HG02840 (cell line): Measurements from ENCODE around the gene MAP3K13.

ENCODE experiments used
- ATAC-seq: cut with Tn5 transposase; IDR thresholded peaks from one replicate; pipeline ENCODE4 v1.9.1; 2021; ENCODE audit warnings: mild to moderate bottlenecking, moderate library complexity, moderate number of reproducible peaks; ENCODE audit not compliant: unreplicated experiment, low FRiP score

The MAP3K13 gene

DNA sequence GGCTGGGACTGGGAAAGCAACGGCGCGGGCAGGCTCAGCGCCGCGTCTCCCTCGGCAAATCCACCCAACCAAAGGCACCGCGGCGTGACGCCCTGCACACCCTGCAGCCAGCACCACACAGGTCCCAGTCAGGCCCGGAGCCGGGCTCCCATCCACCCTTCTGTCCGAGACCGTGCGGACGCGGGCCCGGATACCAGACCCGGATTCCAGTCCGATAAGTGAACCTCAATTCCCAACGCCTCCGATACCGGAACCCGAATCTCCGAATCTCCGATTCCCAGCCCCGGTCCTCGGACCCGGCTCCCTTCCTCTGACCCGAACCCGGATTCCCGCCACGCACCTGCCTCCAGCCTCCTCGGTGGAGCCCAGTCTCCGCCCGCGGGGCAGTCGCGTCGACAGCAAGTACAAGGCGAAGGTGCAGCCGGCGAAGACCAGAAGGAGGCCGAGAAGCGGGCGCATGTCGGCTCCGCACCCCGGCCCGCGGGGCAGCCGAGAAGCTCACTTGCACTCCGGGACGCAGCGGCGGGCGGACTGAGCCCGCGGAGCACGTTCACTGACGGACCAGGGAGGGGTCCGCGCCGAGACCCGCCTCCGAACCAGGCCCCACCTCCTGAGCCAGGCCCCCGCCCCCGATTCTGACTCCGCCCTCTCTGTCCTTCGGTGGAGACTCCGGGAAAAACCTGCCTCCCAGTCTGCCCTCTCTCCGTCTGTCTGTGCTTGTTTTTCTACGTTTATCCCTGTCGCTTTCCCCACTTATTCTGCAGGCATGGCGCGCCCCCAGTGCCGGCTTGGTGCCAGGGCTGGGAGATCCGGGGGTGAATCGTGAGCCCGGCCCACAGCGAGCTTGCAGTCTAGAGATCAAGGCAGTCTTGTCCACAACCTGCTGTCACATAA lies 135.8 kb downstream of the MAP3K13 start, which contains the start of gene TMEM41A:
TMEM41A (minus strand) TSS at position 533 of the 894 bp plus-strand sequence; CDS start at position 459, 74 bp downstream.
- peak; percentile 95 for ATAC-seq

DNA sequence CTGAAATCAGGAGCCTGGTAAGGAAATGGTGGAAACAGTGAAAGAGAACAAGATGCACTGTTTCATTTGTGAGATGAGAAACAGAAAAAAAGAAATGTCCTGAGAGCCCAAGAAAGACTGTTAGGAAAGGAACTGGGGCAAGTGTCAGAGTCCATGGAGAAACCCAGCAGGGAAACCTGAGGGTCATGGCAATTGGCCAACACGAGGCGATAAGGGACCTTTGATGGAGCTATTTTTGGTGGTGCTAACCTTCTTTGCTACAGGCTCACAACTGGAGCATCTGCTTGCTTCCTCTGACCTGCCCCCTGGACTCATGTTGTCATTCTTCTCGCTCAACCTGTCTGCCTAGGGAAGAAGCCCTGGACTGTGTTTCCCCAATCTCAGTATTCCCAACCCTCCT lies 140.1 kb downstream of the MAP3K13 start:
- ATAC-seq, result no peak

DNA sequence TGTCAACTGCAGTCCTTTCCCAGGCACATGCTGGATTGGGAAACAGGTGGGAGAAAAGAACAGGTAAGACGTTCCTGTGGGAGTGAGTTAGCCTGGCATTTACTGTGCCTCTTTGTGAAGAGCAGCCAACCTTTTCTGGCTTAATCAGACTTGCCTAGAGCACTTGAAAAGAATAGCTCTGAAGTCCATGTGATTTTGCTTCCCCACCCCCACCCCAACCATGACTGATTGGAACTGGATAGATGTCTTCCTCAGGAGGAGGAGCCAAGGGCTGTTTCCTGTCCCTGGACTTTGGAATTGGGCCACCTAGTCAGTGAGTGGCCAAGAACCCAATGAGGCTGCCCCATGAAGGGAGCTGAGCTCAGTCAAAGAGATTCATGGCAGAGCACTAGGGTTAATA lies 140.6 kb downstream of the MAP3K13 start:
- no peak for ATAC-seq

DNA sequence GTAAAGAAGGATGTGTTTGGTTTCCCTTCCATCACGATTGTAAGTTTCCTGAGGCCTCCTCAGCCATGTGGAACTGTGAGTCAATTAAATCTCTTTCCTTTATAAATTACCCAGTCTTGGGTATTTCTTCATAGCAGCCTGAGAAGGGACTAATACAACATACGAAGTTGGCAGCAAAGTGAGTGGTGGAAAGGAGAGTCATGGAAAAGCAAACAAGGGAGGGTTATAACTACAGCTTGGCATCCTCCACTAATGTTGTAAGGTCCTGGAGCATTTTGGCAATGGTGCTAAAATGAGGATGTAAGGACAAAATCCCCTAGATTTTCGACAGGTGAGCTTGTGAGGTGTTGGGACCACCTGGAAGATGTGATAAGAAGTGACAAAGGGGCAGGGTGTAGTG lies 141.7 kb downstream of the MAP3K13 start:
- ATAC-seq, result no peak

DNA sequence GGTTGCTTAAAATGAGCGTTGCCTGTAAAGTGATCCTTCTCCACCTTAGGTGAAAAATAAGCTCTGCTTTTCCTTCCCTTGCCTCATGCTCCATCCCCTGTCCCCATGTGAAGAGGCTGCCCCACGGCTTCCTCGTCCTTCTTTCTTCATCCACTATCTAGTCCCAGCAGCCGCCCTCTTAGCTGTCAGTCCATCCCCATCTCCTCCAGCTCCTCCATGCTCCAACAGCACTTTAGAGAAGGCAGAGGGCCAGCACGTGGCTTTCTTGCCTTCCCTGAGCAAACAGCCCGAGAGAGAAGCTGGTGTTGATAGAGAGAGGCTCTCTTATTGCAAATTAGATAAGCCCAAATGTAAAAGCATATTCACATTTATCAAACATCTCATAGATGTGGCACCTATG lies 144.9 kb downstream of the MAP3K13 start:
- no peak for ATAC-seq

DNA sequence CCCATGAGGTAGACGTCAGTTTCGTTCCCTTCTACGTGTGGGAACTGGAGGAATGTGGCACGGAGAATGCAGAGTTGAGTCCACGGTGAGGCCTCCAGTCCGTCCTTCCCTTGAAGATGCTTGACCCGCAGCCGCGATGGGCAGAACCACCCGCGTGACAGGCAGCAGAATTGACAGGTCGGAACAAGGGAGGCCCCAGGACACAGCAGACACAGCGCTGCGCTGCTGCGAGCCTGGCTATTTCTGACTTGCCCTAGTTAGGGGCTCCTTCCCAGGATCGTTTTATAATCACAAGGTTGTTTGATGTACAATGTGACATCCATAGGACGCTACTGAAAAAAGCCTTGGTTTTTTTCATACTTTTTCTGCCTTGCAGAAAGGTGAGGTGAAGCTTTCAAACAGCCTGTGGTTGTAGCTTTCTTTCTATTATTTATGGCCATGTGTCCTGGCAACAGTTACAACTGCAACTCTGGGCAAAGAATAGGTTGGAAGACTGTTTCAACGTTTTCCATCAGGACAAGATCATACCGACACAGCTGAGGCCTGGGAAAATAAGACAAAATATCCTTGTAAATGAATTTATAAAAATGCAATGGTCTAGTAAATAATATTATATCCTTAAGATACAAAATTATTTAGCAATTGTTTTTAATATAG lies 145.5 kb downstream of the MAP3K13 start:
- no peak for ATAC-seq

DNA sequence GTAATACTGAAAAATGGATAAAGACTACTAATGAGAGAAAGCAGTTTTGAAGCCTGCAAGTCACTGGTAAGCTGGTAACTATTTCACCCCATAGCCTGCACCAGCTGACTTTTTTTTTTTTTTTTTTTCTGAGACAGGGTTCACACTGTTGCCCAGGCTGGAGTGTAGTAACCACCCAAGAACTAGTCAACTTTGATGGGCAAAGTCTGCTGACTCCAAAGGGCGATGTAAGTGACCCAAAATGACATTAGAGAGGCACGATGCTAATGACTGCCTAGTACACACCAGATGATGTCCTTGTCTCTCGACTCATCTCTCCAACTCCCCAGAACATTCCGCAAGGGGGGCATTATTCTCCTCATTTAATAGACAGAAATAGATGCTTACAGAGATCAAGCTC lies 148.8 kb downstream of the MAP3K13 start:
- ATAC-seq, result no peak

DNA sequence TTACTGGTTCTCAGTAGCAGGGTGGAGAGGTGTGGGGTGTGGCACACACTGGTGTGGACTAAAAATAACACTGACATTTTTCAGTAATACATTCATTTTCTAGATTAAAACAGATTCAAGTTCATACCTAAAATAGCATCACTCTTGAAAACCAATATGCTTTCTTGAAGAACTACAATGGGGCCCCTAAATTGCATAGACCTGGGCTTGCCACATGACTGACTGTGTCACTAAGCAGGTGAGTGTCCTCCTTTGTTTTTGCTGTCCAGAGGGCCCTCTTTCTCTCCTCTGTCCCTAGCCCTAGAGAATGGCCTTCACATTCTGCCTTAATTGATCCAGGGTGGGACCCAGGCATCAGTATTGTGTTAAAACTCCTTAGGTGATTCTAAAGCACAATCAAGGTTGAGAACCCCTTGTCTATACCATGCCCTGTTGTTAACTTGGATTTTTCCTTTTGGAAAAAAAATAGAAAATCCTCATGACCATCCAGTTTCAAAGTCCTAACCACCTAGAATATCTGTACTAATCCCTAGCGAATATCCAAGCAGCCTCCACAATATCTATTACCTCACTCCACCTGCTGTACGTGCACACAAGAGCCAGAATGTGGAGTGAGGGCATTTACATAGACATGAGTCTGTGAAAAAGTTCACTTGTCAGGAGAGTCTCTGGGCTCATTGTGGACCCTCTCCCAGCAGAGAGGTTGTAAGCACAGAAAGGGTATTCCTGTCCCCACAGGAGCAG lies 154.6 kb downstream of the MAP3K13 start:
- no peak for ATAC-seq

DNA sequence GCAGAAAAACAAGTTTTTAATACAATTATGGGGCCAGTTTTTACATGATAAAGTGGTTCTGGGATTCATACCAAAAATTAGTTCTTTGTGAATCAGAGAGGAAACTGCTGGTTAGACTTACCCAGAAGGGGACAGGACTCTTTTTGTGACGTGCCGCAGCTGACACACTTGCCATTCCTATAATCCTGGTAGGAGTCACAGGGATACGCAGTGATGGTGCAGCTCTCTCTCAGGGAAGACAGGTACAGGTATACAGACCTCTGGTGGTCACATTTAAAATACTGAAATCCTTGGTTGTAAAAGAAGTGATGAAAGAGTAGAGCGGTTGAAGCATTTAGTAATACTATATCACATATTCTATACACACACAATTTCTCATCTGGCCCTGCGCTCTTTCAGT lies 156.1 kb downstream of the MAP3K13 start:
- ATAC-seq, result no peak

DNA sequence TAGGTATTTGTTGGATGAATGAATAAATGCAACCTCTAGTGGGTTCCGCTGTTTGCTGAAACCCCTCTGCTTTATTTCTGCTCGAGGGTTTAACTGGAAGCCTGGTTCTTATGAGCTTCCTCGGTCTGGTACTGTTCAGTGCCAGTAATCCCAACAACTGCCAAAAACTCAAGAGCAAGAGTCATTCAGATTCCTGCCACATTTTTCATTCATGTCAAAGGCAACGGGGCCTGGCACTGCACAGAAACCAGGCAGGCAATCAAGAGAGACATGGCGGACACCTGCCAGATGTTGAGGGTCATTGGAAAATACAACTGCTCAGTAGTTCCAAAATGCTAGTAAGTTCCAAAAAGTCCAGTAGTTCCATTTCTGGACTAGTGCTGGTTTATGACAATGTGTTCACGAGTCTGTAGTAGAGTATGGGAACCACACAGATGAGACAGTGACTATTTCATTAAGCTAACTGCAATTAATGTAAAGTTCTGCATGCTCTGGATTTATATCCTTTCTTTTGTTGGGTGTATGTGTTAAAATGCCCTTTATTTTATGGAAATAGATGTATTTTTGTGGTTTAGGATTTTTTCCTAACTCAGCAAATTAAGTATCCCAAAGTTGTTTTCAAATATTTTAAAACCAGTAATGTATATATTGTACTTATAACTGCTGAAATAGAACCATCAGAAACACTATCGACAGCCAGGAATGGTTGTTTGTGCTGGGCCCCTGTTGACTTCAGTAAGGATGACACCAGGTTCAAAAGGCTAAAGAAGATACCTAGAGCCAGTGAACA lies 158.6 kb downstream of the MAP3K13 start:
- ATAC-seq, result no peak

DNA sequence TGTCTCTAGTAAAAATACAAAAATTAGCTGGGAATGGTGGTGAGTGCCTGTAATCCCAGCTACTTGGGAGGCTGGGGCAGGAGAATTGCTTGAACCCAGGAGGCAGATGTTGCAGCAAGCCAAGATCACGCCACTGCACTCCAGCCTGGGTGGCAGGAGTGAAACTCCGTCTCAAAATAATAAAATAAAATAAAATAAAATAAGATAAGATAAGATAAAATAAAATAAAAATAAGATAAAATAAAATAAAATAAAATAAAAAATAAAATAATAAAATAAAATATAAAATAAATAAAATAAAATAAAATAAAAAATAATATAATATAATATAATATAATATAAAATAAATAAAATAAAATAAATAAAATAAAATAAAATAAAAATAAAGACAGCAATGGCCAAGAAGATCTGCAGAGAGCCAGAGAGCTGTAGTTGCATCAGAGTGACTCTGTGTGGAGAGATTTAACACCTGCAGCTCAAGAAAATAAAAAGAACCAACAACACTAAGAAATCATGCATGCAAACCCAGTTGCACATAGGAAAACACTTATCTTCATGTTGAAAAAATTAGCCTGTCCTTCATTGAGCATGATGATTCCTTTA lies 163.5 kb downstream of the MAP3K13 start:
- ATAC-seq, result no peak

DNA sequence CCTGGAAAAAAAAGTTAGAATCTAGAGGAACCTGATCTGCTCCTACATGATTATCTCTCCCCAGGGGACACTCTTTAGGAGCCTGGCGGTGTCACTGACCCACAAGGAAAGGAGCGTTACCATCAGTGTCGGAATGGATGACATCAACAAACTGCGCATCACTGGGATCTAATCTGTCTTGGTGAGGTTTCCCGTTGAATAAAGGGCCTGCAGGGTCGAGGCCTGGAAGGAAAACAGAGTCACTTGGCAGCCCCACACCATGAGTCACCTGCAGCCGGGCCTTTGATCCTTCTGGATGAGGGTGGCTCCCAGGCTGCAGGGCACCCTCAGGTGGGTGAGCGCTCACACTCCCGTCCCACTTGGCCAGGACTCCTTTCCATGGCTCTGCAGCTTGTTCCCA lies 164.4 kb downstream of the MAP3K13 start:
- ATAC-seq, result no peak

DNA sequence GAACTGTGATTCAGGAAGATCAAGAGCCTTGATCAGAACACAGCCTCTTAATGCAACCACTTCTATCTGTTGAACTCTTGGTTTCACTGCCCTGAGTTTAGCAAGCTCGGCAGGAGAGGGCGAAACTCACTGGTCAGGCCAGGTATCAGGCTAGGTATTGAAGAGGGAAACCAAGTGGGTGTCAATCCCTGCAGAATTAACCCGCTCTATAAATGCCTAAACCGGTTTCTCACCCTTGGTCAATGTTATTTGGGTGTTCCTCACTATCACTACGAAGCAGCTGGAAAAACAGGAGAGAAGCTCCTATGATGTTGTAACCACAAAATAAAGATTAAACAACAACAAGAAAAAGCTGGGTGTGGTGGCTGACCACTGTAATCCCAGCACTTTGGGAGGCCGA lies 165.6 kb downstream of the MAP3K13 start:
- no peak for ATAC-seq

DNA sequence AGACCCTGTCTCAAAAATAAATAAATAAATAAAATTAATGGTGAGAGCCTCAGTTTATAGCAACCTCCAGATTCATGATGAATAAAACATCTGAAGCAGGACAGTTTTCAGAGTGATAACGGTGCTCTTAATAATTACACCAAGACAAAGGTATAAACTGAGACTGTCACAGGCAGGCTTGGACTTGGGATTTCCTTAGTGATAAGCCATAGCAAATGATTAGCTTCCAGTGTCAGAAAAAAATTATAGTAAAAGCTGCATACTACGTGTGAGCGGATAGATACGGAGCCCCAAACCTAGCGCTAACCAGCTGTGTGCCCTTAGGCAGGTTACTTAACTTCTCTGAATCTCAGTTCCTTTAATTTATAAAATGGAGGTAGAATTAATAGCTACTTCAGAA lies 167.9 kb downstream of the MAP3K13 start:
- ATAC-seq, result no peak

DNA sequence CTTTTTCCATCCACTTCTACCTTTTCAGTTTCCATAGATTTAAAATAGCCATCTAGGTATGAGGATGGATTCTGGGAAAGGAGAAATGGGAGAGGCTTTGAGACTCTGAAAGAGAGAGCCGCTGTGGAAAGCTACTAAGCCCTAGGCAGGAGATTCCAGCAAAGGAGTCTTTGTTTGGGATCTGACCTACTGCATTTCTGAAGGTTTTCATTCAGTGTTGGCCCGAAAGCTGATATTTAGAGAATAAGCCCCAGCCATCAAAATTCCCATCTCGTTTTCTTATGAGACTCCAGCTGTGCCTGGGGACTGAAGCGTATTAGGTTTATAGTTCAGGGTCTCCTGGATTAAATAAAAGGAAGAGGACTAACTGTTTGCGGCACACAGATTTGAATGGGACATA lies 170.0 kb downstream of the MAP3K13 start:
- ATAC-seq, result no peak

DNA sequence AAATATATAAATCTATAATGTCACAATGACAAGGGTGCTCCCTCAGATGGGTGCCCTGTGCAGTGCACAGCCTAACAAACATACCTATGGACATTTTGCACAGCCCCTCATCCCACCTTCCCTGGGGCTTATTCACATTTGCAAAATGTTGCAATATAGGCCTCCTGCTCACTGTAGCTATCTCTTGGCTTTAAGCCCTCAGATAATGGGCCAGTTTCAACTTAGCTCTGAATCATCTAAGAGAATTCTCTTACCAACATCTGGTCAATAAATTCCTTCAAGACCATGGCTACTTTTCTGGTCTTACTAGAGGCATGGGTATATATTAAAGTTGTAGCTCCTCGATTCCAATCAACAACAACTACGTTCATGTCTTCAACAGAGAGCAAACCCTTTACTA lies 171.6 kb downstream of the MAP3K13 start:
- ATAC-seq, result no peak

DNA sequence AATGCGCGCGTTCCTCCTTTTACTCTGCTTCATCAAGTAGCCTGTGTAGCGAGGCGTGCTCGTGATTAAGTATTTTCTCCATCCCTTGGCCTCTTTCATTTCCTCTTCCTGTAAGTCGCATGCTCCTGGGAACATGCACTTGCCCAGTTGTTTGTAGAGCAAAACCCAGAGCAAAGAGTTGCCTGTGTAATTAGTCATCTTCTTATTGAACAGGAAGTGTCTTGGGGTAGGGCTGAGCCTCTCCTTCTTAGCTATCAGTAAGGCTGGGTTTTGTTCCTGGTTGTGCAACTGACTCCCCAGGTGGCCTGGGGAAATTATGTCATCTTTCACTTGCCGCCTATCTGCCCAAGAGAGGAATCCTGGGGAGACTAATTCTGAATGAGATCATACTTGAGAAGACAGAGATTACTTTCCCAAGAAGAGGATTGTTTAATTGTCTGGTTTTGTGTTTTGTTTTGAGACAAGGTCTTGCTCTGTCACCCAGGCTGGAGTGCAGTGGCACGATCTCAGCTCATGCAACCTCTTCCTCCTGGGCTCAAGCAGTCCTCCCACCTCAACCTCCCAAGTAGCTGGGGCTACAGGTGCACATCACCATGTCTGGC lies 174.5 kb downstream of the MAP3K13 start:
- peak; percentile 99 for ATAC-seq
